NCI-H2227 treated with DMSO at 0.1 percent for 48 hours (cell line): ENCODE results near the gene IL17RD.

Source experiments
- DNase-seq: peaks from one replicate; lab custom pipeline; 2025; lab: John Stamatoyannopoulos, UW

Gene IL17RD

DNA sequence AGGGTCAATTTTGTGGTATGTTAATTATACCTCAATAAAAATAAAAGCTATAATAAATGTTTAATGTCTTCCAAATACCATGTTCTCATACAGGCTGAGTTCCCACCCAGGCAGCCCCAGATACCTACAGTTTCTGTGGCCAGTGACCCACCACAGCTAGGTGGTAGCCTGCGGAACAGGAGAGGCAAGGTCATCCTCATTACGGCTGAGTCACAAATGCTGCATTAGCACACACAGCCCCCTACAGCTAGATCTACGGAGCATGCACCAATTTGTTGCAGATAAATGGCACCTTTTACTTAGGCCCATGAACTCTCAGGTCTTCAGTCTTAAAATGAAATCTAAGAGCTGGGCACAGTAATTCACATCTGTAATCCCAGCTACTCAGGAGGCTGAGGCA lies 99.6 kb downstream of the IL17RD start:
- no peak for DNase-seq

DNA sequence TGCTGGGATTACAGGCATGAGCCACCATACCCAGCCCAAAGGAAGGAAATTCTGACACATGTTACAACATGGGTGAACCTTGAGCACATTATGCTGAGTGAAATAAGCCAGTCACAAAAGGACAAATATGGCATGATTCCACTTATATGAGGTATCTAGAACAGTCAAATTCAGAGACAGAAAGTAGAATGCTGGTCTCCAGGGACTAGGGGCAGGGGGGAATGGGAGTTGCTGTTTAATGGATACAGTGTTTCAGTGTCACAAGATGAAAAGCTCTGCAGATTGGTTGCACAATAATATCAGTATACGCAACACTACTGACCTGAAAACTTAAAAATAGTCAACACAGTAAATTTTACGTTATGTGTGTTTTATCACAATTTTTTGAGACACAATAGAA lies 100.6 kb downstream of the IL17RD start:
- DNase-seq, result no peak

DNA sequence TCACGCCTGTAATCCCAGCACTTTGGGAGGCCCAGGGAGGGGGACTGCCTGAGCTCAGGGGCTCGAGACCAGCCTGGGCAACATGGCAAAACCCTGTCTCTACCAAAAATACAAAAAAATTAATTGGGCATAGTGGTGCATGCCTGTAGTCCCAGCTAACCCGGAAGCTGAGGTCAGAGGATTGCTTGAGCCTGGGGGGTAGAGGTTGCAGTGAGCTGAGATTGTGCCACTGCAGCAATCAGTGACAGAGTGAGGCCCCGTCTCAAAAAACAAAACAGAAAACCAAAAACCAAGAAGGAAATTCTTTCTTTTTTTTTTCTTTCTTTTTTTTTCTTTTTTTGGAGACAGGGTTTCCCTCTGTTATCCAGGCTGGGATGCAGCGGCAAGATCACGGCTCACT lies 101.2 kb downstream of the IL17RD start:
- no peak for DNase-seq

DNA sequence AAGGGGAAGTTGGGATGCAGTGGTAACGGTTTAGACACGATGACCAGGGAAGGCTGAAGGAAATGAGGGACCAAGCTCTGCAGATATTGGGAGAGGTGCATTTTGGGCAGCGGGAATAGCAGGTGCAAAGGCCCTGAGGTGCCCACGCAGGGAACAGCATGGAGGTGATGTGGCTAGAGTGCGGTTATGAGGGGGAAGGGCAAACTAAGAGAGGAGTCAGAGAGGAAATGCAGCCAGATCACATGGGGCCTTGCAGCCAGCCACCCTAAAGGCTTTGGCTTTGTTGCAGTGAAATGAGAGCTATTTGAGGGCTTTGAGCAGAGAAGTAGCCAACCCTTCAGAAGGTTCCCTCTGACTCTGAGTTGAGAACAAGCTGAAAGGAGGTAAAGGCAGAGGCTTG lies 102.1 kb downstream of the IL17RD start:
- DNase-seq, result no peak

DNA sequence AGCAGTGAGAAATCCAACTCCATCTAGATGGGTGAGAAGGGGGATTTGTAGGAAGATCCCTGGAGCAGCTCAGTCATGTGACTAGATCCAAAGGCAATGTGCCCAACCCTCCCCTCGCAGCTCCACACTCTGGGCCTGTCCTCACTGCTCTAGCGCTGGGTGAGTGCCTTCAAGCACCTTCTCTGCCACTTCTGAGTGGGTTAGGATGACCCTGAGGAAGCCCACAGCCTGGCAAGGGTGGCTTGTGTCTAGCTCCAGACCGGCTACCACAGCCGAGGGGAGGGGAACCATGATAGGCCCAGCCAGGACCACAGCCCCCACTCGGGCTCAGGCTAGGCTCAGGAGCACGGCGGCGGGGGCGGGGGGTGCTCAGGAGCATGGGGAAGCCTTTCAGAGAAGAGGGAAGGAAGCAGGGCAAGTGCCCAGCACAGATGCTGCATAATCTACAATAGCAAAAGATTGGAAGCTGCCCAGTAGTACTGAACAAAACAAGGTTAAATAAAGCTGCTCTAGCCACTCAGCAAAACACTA lies 103.0 kb downstream of the IL17RD start:
- DNase-seq, result peak; percentile 22

DNA sequence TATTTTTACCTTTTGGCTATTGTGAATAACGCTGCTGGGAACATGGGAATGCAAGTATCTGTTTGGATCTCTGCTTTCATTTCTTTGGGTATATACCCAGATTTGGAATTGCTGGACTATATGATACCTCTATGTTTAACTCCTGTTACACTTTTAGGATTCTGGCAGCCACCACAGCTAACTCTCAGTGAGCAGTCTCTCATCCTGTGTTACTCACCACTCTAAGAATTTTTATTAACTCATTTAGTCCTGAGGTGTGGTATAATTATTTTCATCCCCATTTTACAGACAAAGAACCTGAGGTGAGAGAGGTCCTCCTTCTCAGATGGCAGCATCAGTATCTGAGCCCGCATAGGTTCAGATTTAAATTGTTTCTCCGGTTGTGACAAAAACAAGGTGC lies 103.6 kb downstream of the IL17RD start:
- no peak for DNase-seq

DNA sequence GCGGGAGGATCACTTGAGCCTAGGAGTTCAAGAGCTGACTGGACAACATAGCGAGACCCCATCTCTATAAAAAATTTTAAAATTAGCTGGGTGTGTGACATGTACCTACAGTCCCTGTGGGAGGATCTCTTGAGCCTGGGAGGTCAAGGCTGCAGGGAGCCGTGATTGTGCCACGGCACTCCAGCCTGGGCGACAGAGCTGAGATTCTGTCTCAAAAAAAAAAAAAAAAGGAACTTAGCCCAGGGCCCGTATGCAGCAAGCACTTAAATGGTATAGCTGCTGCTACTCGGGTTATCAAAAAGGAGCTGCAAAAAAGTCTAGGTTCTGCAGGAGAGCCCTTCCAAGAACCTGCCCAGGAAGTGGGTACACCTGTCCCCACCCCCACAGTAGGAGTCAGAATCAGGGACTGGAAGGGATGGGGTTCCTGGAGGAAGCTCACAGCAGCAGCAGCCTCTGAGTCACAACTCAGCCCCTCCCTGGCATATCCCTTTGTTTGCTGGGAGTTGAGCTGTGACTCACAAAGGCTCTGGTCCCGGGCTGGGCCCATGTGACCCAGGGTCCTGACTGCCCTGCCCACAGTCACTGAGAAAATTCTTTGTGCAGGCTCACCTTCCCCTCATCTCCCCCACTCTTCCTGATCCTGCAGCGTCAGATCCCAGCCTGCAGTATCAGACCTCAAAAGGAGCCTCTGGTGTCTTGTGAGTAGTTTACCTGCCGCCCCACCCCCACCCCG lies 104.9 kb downstream of the IL17RD start, which contains the start of gene SPATA12:
TSS of gene SPATA12 (plus strand) at position 576 of the 733 bp plus-strand sequence. CDS start 13,031 bp downstream, outside the sequence.
- DNase-seq, result peak; percentile 8

DNA sequence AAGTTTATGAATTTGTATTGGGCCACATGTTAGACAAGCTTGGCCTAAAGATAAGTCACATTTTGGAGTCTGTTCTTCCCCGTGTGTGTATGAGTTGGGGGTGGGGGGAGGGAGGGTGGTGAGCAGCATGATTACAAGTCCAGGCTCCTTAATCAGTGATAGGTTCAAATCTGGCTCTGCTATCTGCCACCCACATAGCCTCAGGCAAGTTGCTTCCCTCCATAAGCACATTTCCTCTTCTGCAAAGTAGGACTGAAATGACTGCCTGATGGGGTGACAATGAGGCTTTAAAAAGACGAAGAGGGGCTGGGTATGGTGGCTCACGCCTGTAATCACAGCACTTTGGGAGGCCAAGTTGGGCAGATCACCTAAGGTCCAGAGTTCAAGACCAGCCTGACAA lies 105.7 kb downstream of the IL17RD start:
- DNase-seq, result no peak

DNA sequence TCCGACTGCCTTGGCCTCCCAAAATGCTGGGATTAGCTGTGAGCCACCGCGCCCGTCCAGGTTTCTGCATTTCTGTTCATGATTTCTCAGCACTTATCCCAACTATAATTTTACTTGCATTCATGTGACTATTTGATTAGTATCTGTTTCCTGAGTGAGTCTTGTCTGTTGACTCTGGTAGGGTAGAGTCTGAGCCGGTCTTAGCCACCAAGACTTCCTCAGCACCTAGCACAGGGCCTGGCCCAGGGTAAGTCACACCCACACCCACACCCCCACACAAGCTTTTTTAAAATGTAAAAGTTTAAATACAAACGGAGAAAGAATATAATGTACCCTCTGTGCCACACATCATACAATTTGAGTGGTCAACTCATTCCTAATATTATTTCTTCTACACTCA lies 107.8 kb downstream of the IL17RD start:
- no peak for DNase-seq

DNA sequence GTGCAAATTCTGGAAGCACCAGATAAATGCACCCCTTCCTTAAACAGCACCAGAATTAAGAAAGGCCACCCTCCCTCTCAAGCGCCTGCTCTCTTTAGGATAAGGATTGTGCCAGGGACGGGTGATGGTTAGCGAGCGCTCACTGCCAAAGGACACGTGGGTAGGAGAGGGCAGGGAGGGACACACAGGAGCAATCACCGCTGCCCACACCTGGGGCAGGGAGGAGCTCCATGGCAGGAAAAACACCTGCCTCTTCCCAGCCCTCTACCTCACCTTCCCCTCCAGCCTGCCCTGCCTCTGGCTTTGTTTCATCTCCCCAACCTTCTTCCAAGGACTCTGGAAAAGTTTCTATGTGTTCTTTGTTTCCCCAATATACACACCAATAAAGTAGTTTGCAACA lies 112.0 kb downstream of the IL17RD start:
- DNase-seq, result no peak

DNA sequence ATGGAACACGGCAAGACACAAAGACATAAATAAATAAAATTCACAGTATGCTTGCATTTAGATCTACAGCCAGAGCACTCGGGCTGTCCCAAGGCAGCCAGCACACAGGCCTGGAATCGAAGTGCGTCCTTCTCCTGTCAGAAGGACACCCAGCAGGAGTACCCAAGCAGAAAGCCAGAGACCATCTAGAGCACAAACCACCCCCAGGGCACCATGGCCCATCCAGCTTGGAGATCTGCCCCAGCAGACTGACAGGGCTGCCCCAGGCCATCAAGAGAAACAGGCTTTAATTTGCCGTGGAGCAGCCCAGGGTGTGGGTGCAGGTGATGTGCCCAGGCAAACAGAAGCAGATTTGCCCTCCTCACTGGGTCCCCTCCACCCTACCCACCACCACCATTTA lies 112.5 kb downstream of the IL17RD start:
- DNase-seq, result no peak

DNA sequence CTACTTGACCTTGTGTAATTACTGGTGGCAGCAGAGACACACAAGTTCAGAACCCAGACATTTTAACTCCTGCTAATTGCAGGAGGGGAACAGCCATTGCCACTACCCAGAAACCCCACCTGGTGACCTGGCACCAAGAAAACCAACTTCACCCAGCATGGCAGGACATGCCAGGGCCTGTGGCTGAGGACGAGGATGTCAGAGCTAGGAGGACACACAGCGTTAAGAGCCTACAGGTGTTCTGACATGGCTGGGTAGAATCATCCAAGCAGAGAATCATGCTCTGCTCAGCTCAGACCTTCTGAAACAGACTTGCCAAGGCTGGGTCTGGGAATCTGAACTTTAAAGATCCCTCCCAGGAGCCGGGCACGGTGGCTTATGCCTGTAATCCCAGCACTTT lies 116.4 kb downstream of the IL17RD start:
- DNase-seq, result no peak

DNA sequence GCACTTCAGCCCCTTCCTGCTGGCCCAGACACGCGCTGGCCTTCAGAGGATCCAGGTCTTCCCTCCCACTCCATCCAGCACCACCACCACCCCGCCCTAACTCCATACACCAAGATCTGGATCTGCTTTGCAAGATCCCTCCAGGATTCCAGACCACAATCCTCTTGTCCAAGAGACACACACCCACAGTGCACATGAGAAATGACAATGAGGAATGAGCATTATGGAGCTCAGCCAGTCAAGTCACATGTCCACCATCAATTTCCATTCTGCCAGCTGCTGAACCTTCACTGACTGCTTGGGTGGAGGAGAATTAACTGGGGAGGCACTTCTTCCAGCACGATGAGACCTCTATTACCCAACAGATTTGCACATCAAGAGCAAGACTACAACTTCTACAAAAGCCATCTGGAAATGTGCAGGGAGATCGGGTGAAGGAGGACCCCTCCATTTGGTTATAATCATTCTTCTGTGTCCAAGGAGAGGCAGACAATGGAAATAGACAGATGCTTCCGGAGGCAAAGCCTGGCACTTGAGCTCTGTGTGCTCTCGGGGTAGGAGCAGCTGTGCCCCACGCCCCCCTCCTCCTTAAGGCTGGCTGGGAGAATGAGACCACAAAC lies 117.0 kb downstream of the IL17RD start:
- DNase-seq, result peak; percentile 45

DNA sequence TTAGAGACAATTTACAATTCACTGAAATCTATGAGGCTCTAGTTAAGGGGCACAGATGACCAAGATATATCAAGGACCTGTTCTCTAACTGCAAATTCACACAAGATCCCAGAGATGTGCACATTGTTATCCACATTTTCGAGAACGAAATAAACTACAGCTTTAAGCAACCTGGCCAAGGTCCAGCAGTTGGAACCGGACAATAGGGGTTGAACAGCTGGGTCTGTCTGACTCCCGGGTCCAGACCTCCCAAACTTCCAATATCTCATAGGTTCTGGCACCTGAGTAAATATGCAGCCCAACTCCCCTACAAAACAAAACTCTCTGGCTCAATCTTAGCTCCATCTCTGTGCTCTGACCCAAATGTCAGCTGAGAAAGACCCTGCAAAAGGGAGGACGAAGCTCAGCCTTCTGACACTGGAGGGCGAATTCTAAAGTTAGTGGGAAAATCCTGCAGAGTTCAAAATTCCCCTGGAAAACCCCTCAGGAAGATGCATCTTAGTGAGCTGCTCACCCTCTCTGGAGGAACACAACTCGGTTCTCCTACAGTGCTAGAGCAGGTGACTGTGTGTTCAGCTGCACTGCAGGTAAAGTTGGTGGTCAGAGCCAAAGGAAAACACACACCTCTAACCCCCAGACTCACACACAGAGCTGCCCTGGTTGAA lies 118.9 kb downstream of the IL17RD start:
- no peak for DNase-seq

DNA sequence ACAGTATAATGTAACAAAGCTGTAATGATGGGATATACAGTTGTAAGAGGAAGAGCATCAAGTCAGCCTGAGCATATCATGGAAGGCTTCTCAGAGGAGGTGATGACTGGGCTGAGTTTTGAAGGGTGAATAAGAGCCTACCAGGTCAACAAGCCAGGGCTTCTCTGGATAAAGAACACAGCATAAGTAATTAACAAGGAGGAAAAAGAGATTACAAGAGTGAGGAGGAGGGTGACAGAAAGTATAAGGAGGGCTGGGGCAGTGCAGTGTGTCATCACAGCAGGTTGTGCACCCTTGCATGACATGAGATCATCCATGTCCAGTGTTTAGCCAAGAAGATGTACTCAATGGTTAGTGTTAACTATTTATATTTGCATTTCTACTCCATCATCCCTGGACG lies 121.6 kb downstream of the IL17RD start:
- no peak for DNase-seq

DNA sequence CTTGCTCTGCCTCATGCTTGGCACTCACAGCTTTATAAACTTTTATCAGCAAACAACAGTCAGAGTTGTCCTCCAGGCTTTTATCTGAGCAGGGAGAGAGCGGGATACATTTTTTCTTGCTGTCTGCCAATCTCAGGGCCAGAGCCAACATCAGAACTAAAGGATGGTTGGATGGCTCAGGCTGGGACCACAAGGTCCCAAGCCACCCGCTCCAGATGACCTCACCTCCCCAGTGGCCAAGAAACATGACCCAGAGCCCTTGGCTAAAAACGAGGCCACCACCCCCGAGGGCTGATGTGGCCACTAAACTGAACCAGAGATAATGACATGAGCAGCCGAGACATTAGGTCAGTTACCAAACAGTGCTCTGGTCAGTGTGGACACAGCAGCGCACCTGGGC lies 123.5 kb downstream of the IL17RD start:
- no peak for DNase-seq
